Right atrium auricular region (tissue), 2 donors: ENCODE measurements around the gene EFNA1. TPM values are rescaled to one million over a fixed set of nuclear protein-coding genes. Genes with fewer than 3 reads are reported as not detected.
A peak's percentile ranks its signal among the peaks of the same experiment; 100 is the strongest.

Source experiments
- DNase-seq: peaks from one replicate; pipeline ENCODE4 v3.0.0-alpha.2; 2019; ENCODE audit warnings: low spot score
- H3K27ac ChIP-seq, 2 donors: fragments of 200-600 bp; sonication (generic); 1 replicate in 1 of 2; 2 replicates in 1 of 2; pipeline ENCODE4 v1.5.1; 2016 to 2019
- H3K27me3 ChIP-seq, 2 donors: fragments of 200-600 bp; sonication (generic); one replicate each; pipeline versions ENCODE4 v1.5.1 to v1.6.0; 2017 to 2019
- H3K36me3 ChIP-seq: fragments of 200-600 bp; sonication (generic); one replicate; pipeline ENCODE4 v1.5.1; 2016
- H3K4me1 ChIP-seq, 2 donors: fragments of 200-600 bp; sonication (generic); one replicate each; pipeline versions ENCODE4 v1.5.1 to v1.6.0; 2017 to 2019
- H3K4me3 ChIP-seq, 2 donors: fragments of 200-600 bp; sonication (generic); 1 replicate in 1 of 2; 2 replicates in 1 of 2; pipeline ENCODE4 v1.5.1; 2017 to 2019; ENCODE audit warnings: mild to moderate bottlenecking in 1 of 2, moderate library complexity in 1 of 2
- H3K9me3 ChIP-seq, 2 donors: fragments of 200-600 bp; sonication (generic); one replicate each; pipeline ENCODE4 v1.5.1; 2019
- total RNA-seq, 2 donors: library from RNA; depleted of rRNA; stranded (reverse); fragments of >200 nt; gene quantifications; one replicate each; pipeline ENCODE4 v1.1.0, GENCODE V29; 2016
- TF ChIP-seq, protein P1 (sequence below), 2 donors: fragments of 200-600 bp; sonication (generic); IDR thresholded peaks; one replicate each; pipeline ENCODE4 v1.5.1; 2019; ENCODE audit warnings: antibody characterized with exemption in 2 of 2

The EFNA1 gene
- total RNA-seq, 2 donors from 2014 or later, result 24.8 to 41.4 TPM

- Histone ChIP-seq H3K27ac (peak overlapping the region; percentile 91 to 94), H3K4me3 (peak overlapping the region; percentile 79 to 82), H3K27me3 (no peaks in the 10 kb centered on the region), H3K4me1 (peaks cover 0 to 75% of the 10 kb centered on the region in 2 donors), H3K9me3 (no peaks in the 10 kb centered on the region), H3K36me3 (peaks cover 22% of the 10 kb centered on the region)
- no peak for DNase-seq
- TF ChIP-seq, protein P1, sequence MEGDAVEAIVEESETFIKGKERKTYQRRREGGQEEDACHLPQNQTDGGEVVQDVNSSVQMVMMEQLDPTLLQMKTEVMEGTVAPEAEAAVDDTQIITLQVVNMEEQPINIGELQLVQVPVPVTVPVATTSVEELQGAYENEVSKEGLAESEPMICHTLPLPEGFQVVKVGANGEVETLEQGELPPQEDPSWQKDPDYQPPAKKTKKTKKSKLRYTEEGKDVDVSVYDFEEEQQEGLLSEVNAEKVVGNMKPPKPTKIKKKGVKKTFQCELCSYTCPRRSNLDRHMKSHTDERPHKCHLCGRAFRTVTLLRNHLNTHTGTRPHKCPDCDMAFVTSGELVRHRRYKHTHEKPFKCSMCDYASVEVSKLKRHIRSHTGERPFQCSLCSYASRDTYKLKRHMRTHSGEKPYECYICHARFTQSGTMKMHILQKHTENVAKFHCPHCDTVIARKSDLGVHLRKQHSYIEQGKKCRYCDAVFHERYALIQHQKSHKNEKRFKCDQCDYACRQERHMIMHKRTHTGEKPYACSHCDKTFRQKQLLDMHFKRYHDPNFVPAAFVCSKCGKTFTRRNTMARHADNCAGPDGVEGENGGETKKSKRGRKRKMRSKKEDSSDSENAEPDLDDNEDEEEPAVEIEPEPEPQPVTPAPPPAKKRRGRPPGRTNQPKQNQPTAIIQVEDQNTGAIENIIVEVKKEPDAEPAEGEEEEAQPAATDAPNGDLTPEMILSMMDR (IDR thresholded peaks at IDR 0.05), result no peak
Observed at GRCh38 chr1:155127967-155128754, 485 bp downstream of the EFNA1 start.

DNA sequence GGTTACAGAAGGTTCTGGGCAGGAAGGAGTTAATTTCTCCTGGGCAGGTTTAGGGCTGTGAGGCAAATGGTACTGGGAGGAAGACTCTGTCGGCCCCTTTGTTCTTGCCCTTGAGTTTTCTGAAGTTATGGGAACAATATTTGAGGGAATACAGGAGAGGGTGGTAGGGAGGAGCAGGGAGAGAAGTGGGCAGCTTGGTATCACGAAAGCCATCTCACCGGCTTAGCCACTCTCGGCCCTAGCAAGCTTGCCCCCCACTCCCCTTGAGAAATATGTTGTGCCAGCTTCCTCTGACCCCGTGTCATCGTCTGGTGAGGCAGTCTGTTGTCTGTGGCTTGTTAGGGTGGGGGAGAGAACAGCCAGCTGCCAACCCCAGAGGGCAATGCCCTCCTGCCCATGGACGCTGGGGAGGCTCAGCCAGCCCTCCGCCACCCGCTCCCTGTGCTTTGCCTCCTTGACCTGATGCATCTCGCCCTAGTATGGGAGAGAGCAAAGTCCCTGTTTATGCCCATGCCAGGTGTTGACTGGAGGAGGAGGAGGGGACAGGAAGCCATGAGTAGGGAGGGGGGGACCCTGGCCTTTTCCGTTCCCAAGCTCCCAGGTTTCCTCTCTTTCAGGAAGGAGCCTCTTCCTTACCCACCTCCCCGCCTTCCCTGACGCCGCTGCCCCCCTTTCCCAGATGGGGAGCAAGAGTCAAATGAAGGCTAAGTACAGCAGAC lies 1.2 kb downstream of the EFNA1 start:
- Histone ChIP-seq H3K4me1 (peaks cover 0 to 83% of the 10 kb centered on the region in 2 donors), H3K36me3 (peaks cover 29% of the 10 kb centered on the region), H3K4me3 (peak overlapping the region; percentile 79 to 82), H3K27ac (peak overlapping the region; percentile 91 to 94), H3K9me3 (no peaks in the 10 kb centered on the region), H3K27me3 (no peaks in the 10 kb centered on the region)
- no peak for DNase-seq
- TF ChIP-seq, protein P1 (IDR thresholded peaks at IDR 0.05), result no peak

GRCh38 chr1:155130272-155131006 lies 2.8 kb downstream of the EFNA1 start:
- TF ChIP-seq, protein P1 (IDR thresholded peaks at IDR 0.05), result no peak
- Histone ChIP-seq H3K4me3 (peak overlapping the region; percentile 79 to 82), H3K27ac (peak overlapping the region; percentile 91 to 94), H3K36me3 (peaks cover 39% of the 10 kb centered on the region), H3K27me3 (no peaks in the 10 kb centered on the region), H3K4me1 (peaks cover 0 to 91% of the 10 kb centered on the region in 2 donors), H3K9me3 (no peaks in the 10 kb centered on the region)
- no peak for DNase-seq

DNA sequence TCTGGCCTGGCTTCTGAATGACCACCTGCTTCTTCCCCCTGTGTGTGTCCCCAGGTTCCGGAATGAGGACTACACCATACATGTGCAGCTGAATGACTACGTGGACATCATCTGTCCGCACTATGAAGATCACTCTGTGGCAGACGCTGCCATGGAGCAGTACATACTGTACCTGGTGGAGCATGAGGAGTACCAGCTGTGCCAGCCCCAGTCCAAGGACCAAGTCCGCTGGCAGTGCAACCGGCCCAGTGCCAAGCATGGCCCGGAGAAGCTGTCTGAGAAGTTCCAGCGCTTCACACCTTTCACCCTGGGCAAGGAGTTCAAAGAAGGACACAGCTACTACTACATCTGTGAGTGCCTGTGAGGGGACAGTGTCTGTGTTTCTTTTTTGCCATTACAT lies 3.6 kb downstream of the EFNA1 start:
- Histone ChIP-seq H3K27me3 (no peaks in the 10 kb centered on the region), H3K4me3 (peak overlapping the region in 1 of 2 donors; percentile 79), H3K4me1 (peaks cover 0 to 83% of the 10 kb centered on the region in 2 donors), H3K27ac (peak overlapping the region; percentile 91 to 94), H3K9me3 (no peaks in the 10 kb centered on the region), H3K36me3 (peaks cover 39% of the 10 kb centered on the region)
- DNase-seq, result no peak
- TF ChIP-seq, protein P1 (IDR thresholded peaks at IDR 0.05), result no peak

- TF ChIP-seq, protein P1 (IDR thresholded peaks at IDR 0.05), result no peak
- peaks cover 0 to 83% of the 10 kb centered on the region in 2 donors for H3K4me1 ChIP-seq
- peaks cover 39% of the 10 kb centered on the region for H3K36me3 ChIP-seq
- H3K27ac ChIP-seq, result peak overlapping the region; percentile 91 to 94
- H3K27me3 ChIP-seq, result no peaks in the 10 kb centered on the region
- no peak for DNase-seq
- H3K4me3 ChIP-seq, result no peak overlapping the region
- no peaks in the 10 kb centered on the region for H3K9me3 ChIP-seq
Observed at GRCh38 chr1:155131856-155132255, 4.2 kb downstream of the EFNA1 start.
